ENCODE results near the gene FKBP10.
"Not testable (repeated sequence)": the region's sequence is repeated elsewhere in the genome, so short reads cannot be mapped to it uniquely, and the experiment has no call there.

Gene FKBP10

GRCh38 chr17:41810659-41811548, 1.9 kb upstream of the FKBP10 start:
- no peak for DNase-seq (ENCODE audit: low read depth)

GRCh38 chr17:41811549-41812380, 1.0 kb upstream of the FKBP10 start, which contains the start of gene P3H4:
TSS of gene P3H4 (minus strand) at chr17:41811949. CDS start at chr17:41811915, 34 bp downstream.
- DNase-seq (ENCODE audit: low read depth), result peak; percentile 77

- no peak for DNase-seq (ENCODE audit: low read depth)
These were observed 412 bp downstream of the FKBP10 start for GRCh38 chr17:41813152-41813680.

DNA sequence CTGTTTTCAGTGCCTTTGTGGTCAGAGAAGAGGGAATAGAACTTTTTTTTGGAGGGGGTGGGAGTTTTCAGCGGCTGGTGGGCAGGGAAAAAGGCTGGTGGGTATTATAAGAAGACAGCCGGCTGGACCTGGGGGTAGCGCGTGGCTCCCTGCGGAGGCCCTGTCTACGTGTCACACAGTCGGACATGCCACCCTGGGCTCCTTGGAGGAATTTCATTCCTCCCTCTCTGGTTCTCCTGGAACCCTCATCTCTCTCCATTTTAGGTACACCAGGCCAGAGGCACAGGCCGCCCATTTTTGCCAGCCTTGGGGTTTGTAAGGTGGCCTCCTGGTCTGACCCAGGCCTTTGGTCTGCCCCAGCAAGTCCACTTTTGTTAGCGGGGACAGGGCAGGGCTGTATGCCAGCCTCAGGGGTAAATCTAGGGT, 908 bp downstream of the FKBP10 start:
- DNase-seq (ENCODE audit: low read depth), result no peak

DNA sequence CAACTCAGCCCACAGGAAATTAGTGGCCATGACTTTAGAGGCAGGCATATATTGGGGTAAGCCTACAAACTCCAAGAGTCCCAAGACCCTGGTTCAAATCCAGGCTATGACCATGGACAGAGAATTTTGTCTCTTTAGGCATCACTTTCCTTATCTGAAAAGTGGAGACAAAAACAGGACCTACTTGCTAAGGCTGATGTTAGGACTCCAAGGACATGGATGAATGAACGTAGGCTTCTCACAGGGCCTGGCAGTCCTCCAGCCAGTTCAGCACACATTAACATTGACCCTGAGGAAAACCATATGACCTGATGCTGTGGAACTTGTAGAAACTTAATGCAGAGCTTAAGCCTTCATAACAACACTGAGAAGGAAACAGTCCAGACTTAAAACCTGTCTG, 1.4 kb downstream of the FKBP10 start:
- peak; percentile 71 for DNase-seq (ENCODE audit: low read depth)

- no peak for DNase-seq (ENCODE audit: low read depth)
These were observed 4.0 kb downstream of the FKBP10 start for GRCh38 chr17:41816637-41817320.

DNA sequence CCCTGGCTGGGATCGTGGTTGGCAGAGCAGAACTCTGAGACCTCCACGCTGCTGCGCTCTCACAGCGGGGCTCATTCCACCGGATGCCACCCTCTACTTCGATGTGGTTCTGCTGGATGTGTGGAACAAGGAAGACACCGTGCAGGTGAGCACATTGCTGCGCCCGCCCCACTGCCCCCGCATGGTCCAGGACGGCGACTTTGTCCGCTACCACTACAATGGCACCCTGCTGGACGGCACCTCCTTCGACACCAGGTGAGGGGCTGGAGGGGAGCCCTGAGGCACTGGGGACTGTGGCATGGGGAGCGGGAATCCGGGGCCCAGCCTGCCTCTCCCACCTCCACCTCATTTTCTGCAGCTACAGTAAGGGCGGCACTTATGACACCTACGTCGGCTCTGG, 5.2 kb downstream of the FKBP10 start:
- no peak for DNase-seq (ENCODE audit: low read depth)

GRCh38 chr17:41821776-41822175, 9.0 kb downstream of the FKBP10 start:
- no peak for DNase-seq (ENCODE audit: low read depth)

DNA sequence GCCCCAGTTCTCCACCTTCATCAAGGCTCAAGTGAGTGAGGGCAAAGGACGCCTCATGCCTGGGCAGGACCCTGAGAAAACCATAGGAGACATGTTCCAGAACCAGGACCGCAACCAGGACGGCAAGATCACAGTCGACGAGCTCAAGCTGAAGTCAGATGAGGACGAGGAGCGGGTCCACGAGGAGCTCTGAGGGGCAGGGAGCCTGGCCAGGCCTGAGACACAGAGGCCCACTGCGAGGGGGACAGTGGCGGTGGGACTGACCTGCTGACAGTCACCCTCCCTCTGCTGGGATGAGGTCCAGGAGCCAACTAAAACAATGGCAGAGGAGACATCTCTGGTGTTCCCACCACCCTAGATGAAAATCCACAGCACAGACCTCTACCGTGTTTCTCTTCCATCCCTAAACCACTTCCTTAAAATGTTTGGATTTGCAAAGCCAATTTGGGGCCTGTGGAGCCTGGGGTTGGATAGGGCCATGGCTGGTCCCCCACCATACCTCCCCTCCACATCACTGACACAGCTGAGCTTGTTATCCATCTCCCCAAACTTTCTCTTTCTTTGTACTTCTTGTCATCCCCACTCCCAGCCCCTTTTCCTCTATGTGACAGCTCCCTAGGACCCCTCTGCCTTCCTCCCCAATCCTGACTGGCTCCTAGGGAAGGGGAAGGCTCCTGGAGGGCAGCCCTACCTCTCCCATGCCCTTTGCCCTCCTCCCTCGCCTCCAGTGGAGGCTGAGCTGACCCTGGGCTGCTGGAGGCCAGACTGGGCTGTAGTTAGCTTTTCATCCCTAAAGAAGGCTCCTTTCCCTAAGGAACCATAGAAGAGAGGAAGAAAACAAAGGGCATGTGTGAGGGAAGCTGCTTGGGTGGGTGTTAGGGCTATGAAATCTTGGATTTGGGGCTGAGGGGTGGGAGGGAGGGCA, 9.7 kb downstream of the FKBP10 start:
- DNase-seq (ENCODE audit: low read depth), result no peak

DNA sequence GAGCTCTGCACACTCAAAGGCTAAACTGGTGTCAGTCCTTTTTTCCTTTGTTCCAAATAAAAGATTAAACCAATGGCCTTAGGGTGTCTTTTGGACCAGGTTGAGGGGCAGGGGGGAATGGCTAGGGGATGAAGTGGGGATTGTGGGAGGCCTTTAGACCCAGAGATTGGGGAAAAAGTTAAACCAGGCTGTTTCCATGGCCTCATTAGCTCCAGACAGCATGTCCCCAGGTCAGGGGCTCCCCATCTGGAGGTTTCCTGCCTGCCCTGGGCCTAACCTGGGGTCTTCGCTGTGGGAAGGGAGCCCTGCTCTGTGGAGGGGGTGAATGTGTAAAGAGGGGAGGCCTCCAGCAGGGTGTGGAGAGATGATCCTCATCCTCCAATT, 10.3 kb downstream of the FKBP10 start:
- DNase-seq (ENCODE audit: low read depth), result no peak

DNA sequence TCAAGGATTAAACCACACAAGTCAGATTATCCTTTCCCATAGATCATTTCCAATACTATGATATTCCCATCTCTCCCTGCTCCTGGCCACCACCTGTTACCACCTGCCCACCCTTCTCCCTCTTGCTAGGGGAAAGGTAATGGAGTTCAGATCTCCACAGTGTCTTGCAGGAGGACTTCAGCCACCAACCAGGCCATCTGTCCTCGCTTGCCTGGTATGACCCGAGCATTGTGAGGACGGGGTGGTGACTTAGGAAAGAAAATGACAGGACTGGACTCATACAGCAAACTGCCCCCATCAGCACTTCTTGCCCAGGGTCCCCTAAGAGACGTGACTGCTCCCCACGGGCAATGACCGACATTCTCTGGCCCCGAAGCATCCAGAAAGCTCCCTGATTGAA, 10.8 kb downstream of the FKBP10 start:
- no peak for DNase-seq (ENCODE audit: low read depth)

GRCh38 chr17:41824086-41824485, 11.3 kb downstream of the FKBP10 start:
- no peak for DNase-seq (ENCODE audit: low read depth)

- DNase-seq (ENCODE audit: low read depth), result no peak
These were observed 12.5 kb downstream of the FKBP10 start for GRCh38 chr17:41825175-41825845.

GRCh38 chr17:41829961-41830360, 17.2 kb downstream of the FKBP10 start:
- DNase-seq (ENCODE audit: low read depth), result not testable (repeated sequence)

DNA sequence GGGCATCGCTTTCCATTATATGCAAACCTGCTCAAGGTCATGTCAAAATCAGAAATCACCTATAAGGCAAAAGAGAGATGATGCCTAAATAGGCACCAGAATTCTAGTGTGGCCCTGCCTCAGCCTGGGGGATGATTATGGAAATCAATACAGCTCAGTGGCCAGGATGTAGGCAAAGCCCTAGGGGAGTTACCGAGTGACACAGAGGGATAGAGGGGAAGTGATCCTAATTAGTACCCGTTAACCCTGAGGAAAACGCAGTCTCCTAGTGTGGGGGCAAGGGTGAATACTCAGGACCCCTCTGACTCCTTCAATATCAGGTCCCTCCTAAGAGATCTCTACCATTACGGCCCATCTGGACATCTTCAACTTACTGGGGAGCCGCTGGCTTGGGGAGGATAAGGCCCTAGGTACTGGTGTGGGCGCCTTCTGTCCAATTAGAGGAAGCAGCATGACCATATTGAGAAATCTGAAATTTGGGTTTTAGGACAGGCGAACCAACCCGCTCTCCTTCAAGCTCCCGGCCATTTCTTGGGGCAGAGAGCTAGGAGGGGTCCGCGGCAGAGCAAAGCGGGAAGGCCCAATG, 22.5 kb downstream of the FKBP10 start:
- DNase-seq (ENCODE audit: low read depth), result no peak

DNA sequence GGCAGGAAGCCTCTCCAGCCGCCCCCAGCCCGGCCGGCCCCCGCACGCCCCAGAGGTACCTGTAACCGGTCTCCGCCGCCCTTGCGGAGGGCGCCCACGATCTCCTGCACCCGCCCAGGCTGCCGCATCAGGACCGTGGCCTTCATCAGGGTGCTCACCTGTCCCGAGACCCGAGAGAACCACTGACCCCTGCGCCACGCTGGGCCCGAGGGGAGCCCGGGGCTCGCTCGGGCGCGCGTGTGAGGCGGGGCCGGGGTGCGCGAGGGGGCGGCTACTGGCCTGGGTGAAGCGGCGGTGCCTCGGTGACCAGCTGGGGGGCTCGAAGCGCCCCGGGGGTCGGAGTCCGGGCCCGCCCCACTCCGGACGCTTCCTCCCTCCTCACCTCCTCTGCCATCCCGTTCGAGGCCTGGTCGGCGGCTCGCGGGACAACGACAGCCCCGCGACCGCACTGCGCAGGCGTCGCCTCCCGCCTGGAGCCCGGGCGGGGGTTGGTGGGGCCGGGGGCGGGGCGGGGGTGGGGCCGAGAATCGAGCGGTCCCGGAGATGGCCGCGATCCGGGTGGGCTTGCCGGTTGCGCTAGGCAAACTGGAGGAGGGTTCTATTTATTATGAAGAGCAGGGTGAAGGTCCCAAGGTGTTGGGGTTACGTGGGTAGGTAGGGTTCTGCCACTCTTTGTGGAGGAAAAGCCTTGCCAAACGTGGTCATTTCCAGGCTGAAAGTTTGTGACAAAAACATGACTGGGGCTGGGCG, 23.2 kb downstream of the FKBP10 start, which contains the start of gene NT5C3B:
Gene NT5C3B, minus strand, starts transcription at position 433 of the 750 bp plus-strand sequence. Its CDS starts 39 bp downstream, at position 394.
- no peak for DNase-seq (ENCODE audit: low read depth)

- DNase-seq (ENCODE audit: low read depth), result peak; percentile 16
These were observed 23.9 kb downstream of the FKBP10 start for GRCh38 chr17:41836550-41837196.

GRCh38 chr17:41837761-41838538, 25.1 kb downstream of the FKBP10 start, which contains the start of gene KLHL10:
TSS of gene KLHL10 (plus strand) at chr17:41837825. CDS start at chr17:41837933, 108 bp downstream.
- no peak for DNase-seq (ENCODE audit: low read depth)

All from amniotic epithelial cell (primary cell).